Measurements from ENCODE around the gene ANKRD33B.

GRCh38 chr5:10524376-10525123 is 39.3 kb upstream of the ANKRD33B start:
- TF ChIP-seq CTCF (conservative IDR thresholded peaks at IDR 0.05; ENCODE audit: low read depth in 2 of 2) (no peak), EZH2 (IDR thresholded peaks at IDR 0.05; ENCODE audit: low read depth, unreplicated experiment) (no peak), REST (IDR thresholded peaks at IDR 0.05; ENCODE audit: unreplicated experiment) (no peak), ETS1 (IDR thresholded peaks at IDR 0.05) (no peak), EZH2phosphoT487 (IDR thresholded peaks at IDR 0.05; ENCODE audit: unreplicated experiment) (no peak), ZNF331 (CRISPR knock-in tag; IDR thresholded peaks at IDR 0.05; ENCODE audit: low read depth) (no peak), POLR2AphosphoS5 (IDR thresholded peaks at IDR 0.05; ENCODE audit: low read depth) (no peak), CREB1 (CRISPR knock-in tag; IDR thresholded peaks at IDR 0.05; ENCODE audit: low read depth) (no peak)

Data from GM23338 (cell line).